Left ventricle myocardium superior (tissue), 1 donor: ENCODE results near the gene EHBP1. TPM values are rescaled to one million over a fixed set of nuclear protein-coding genes. Genes with fewer than 3 reads are reported as not detected.
"Not testable (repeated sequence)": the region's sequence is repeated elsewhere in the genome, so short reads cannot be mapped to it uniquely, and the experiment has no call there.

Experiments used
- ATAC-seq: fragments of 200-7000 bp; cut with Tn5 transposase; one replicate; pipeline ENCODE4 v1.9.1; 2020; ENCODE audit warnings: mild to moderate bottlenecking, moderate library complexity
- DNase-seq: peaks from one replicate; pipeline ENCODE4 v3.0.0-alpha.2; 2020
- intact Hi-C: fragments of 100-400 bp; cut with micrococcal nuclease; formaldehyde crosslinking; loops from one replicate; pipeline ENCODE4 v1.11.0; 2022
- total RNA-seq: library from RNA; stranded (reverse); fragmentation: NEBNext Ultra II Directional; extraction: Animal tissue kit (Norgen Biotek cat#: 25700); gene quantifications from one replicate; pipeline ENCODE4 v1.2.1, GENCODE V29; 2021
- donor health status: DM: no; HTN: yes; CAD: no; lungs with severe emphysema.

EHBP1 gene
- total RNA-seq, 1 donor from 2014 or later = 21.8 TPM

GRCh38 chr2:63064661-63065060 lies 359.1 kb downstream of the EHBP1 start:
- intact Hi-C loops = no loop called here
- ATAC-seq = no peak

GRCh38 chr2:63066265-63066664 lies 360.8 kb downstream of the EHBP1 start:
- no peak for DNase-seq
- ATAC-seq = no peak
- intact Hi-C loops = no loop called here

More at GRCh38 chr2:63064661-63065060, 359.1 kb downstream of the EHBP1 start:
- no peak for DNase-seq

DNA sequence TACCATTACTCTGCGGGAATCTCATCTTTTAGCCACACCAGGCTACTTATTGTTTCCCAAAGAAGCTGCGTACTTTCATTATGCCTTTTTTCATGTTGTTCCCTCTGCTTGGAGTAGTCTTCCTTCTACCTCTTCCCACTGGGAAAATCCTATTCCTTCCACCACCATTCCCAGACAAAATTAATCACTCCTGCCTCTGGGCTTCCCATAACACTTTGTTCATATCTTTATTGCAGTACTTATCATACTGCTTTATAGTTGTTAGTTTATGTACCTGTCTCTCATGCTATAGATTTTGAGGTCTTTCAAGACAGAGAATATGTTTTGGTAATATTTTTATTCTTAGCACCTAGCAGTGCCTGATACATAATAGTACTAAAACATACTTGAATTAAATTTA lies 361.3 kb downstream of the EHBP1 start:
- intact Hi-C loops = no loop called here
- ATAC-seq = no peak
- no peak for DNase-seq

DNA sequence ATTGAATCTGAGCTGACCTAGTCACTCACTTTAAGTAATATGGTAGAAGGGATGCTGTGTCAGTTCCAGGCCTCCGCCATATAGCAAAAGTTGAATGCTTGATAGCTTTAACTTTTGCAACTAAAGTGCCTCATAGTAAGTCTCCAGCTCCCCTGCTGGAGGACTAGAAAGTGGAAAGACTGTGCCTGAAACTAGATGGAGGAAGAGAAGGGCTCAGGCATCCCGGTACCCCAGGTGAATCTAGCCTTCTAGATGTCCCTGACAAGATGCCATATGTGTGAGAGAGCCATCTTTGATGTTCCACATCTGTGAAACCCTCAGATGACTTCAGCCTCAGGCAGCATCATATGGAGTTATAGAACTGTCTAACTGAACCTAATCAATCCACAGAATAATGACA lies 366.2 kb downstream of the EHBP1 start:
- DNase-seq = no peak
- intact Hi-C loops = no loop called here
- ATAC-seq = no peak

GRCh38 chr2:63073994-63074393 lies 368.5 kb downstream of the EHBP1 start:
- intact Hi-C loops = no loop called here
- no peak for ATAC-seq

GRCh38 chr2:63074399-63074798 lies 368.9 kb downstream of the EHBP1 start:
- DNase-seq, ATAC-seq, intact Hi-C loops: not testable (repeated sequence)

More at GRCh38 chr2:63073994-63074393, 368.5 kb downstream of the EHBP1 start:
- DNase-seq = no peak

DNA sequence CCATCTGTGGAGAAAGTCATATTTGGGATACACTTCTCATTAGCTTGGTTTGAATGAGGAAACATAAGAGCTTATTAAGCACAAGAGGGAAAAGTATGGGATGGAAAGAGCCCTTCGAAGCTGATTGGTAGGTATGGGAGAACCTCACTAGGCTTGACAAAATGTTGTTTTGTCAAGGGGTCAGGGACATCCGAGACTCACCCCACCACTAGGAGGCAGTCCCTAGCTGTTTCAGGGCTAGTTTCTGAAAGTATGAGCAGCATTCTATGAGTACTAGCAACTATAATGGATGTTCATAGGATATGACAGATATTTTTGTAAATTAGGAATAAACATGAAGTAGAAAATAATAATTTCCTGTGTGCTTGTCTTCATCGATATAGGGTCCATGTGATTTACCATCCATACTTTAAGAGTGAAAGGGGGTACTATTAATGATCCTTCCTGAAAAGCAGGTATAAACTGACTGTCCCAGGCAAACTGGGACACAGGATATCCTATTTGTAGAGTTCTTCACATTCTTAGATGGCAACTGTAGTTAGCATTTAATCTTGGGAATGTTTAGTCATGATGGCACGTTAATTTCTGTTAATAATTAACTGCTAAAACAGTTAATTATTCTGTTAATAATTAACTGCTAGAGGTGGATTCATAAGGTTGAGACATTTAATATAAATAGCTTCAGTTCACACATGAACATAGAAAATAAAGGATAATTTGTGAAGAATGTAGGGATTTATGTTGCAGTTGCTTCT lies 373.5 kb downstream of the EHBP1 start:
- ATAC-seq = no peak
- no peak for DNase-seq
- intact Hi-C loops = no loop called here

GRCh38 chr2:63081404-63081803 lies 375.9 kb downstream of the EHBP1 start:
- DNase-seq (no peak), ATAC-seq (no peak)
- intact Hi-C loops = no loop called here

DNA sequence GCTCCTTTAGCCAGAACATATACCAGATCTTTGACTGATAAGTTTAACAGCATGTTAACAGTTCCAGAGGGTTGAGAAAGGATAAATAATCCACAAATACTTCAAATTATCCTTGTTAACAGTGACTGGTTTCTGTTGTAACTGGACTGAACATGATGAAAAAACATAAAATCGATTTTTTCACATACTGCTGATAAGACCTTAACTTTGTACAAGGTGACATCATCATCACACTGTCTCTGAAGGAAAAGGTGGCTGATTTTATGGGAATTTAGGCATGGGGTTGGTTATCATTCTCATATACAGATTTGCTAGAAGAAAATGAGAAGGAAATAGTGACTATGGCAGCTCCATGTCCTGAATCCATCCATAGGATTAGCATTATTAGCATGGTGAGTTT lies 381.2 kb downstream of the EHBP1 start:
- intact Hi-C loops = no loop called here
- no peak for ATAC-seq
- no peak for DNase-seq

GRCh38 chr2:63092401-63092800 lies 386.9 kb downstream of the EHBP1 start:
- intact Hi-C loops = no loop called here
- no peak for DNase-seq

DNA sequence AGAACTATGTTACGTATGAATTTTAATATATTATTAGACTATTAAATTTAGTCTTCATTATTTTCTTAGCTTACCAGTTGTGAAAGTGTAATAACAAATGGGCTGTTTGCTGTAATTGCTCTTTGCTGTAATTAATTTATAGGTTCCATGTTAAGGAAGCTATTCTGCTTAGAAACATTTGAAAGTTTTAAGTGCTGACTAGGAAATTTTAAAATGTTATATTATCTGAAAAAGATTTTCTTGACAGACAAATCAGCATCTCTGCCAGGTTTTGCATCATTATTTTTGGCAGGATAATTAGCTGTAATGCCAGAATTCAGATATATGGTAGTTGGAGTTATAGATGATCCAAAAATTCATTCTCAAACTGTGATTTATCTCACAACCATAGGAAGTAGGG lies 387.3 kb downstream of the EHBP1 start:
- intact Hi-C loops = no loop called here

More at GRCh38 chr2:63092401-63092800, 386.9 kb downstream of the EHBP1 start:
- ATAC-seq = no peak

DNA sequence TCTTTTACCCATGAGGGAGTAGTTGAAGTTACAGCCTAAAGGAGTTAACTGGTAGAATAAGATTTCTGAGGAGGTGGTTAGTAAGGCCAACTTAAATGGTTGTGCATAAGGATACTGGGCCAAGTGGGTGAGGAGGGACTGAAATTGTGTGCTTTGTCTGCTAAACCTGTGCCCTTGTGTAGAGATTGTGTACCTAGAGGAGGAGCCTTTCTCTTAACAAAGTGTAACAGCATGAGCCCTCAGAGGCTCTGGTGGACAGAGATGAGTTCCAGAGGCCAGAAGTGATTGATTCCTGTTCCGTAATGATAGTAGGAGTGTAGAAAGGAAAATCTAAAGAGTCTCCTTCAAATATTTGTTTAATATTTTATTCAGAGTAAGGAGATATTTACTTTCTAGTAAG lies 388.0 kb downstream of the EHBP1 start:
- DNase-seq (no peak), ATAC-seq (no peak)
- intact Hi-C loops = no loop called here

More for the DNA sequence above, 387.3 kb downstream of the EHBP1 start:
- DNase-seq = no peak
- no peak for ATAC-seq

Other genes starting within 250 kb of the EHBP1 start
- 1.4 TPM for gene TMEM17, start 199.5 kb upstream of the EHBP1 start, total RNA-seq